Measurements from ENCODE around the gene SIRPB1.
"Not testable (repeated sequence)": the region's sequence is repeated elsewhere in the genome, so short reads cannot be mapped to it uniquely, and the experiment has no call there.

SIRPB1 gene

DNA sequence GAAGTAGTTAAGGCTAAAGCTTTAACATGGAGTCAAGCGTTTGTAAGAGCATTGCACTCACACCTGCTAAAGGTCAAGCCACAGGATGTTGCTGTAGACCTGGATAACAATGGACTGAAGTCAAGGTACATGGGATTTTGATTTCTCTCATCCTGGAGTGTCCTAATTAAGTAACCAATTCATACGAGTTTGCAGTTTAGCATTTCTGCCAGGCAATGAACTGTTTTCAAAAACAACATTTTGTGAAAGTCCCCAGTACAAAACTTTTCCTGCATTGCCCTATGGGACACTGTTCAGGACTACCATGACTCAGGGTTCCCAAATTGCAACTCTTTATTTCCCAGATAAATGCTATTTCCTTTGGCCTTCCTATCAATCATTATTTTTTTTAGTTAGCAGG lies 17.4 kb upstream of the SIRPB1 start:
- DNase-seq (ENCODE audit: extremely low read depth in 1 of 2, low read depth in 1 of 2), result no peak

DNA sequence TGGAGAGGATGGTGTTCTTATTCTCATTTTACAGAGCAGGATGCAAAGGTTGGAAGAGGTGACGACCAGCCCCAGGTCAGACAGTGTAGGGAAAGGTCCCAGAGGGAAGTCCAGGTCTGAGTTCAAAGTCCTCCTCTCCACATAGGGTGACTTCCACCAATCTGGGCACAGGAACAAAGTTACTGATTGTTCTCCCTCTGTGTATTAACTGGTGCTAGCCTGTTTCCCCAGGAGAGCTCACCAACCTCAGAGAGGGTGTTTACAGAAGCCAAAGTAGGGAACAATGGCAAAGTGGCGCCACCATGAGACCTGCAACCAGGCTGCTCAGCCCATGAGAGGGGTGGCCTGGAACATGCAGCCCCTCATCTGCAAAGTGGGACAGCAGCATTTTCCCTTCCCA lies 16.8 kb upstream of the SIRPB1 start:
- no peak for DNase-seq (ENCODE audit: extremely low read depth in 1 of 2, low read depth in 1 of 2)

DNA sequence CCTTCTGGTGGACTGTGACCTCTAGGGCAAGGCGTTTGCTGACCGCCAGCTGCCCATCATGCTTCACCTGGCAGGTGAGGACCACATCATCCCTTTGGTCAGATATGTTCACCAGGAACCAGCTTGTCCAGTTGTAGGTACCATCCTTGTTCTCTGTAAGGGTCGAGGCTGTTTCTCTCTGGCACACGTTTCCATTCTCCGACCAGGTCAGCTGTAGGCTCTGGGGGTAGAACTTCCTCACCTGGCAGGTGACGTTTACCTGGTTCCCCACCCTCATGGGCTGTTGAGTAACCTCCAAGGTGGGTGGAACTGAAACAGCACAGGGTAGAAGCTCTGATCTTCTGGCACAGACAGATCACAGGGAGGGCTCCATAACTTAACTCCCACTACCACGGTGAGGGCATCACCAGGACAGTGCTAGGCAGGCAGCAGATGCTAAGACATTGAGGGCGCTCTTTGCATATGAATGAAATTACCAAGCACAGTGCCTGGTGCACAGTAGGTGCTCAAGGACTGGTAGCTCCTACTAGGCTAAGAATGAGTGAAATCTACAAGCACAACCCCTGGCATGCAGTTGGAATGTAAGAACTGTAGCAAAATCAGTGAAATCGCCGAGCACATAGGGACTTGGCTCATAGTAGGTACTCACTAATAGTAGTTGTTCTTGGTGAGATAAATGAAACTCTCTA lies 15.6 kb upstream of the SIRPB1 start:
- no peak for DNase-seq (ENCODE audit: extremely low read depth in 1 of 2, low read depth in 1 of 2)

DNA sequence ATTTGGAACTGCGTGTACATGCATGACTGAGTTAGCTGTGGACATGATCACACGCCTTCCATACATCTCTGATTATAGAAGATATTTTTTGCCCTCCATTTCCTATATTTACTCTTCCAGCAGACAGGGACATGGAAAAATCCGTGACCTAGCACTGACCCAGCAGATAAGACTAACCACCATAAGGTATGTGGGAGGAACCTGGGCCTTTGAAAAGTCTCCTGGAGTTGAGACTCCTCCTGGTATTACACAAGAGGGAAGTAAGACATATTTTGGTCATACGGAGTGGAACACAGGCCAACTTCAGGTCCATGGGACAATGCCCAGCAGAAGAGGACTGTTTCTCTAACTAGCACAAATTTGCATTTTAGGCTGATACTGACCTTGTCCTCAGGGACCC lies 13.7 kb upstream of the SIRPB1 start:
- DNase-seq (ENCODE audit: extremely low read depth in 1 of 2, low read depth in 1 of 2), result no peak

GRCh38 chr20:1632178-1632577 lies 12.4 kb upstream of the SIRPB1 start:
- no peak for DNase-seq (ENCODE audit: extremely low read depth in 1 of 2, low read depth in 1 of 2)

DNA sequence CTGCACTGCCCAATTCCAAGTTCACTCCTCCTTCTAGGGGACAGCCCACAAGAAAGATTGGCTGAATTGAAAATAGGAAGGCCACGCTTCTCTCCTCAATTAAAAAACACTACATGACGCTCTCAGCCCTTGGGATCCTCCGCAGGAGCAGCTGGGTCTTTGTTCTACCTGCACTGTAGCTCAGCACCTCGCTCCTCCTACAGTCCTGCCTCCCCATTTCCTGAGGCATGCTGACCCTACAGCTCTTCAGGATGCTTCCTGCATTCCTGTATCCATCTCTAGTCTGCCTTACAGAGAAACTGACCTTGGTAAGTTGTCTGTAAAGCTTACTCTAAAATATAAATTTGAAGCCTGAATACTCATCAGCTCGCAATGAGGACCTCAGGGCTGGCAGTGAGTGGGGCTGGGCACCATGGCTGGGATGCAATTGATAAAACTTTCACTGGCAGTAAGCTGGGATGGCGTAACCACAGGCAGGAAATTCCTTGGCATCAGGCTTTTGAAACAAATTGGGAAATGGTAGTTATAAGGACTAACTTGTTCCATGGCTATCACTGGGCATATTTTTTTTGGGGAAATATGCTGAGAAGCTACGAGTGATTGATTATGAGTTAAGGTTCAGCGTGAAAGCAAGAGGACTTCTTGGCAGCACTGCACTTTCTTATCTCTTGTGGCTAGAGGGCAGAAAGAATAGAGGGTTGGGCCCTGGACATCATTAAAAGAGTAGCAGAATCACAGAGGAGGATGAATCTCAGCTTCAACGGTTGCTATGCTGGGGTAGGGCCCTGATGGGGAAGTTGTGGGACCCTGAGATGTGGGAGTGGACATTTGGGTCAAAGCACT lies 11.7 kb upstream of the SIRPB1 start:
- DNase-seq (ENCODE audit: extremely low read depth in 1 of 2, low read depth in 1 of 2), result no peak

- DNase-seq (ENCODE audit: extremely low read depth in 1 of 2, low read depth in 1 of 2), result no peak
Observed at GRCh38 chr20:1630186-1630585, 10.4 kb upstream of the SIRPB1 start.

GRCh38 chr20:1629321-1629720 lies 9.5 kb upstream of the SIRPB1 start:
- no peak for DNase-seq (ENCODE audit: extremely low read depth in 1 of 2, low read depth in 1 of 2)

- DNase-seq (ENCODE audit: extremely low read depth in 1 of 2, low read depth in 1 of 2), result no peak
Observed at GRCh38 chr20:1628621-1629020, 8.8 kb upstream of the SIRPB1 start.

- no peak for DNase-seq (ENCODE audit: extremely low read depth in 1 of 2, low read depth in 1 of 2)
Observed at GRCh38 chr20:1627200-1627550, 7.4 kb upstream of the SIRPB1 start.

GRCh38 chr20:1626528-1627199 lies 6.9 kb upstream of the SIRPB1 start:
- DNase-seq (ENCODE audit: extremely low read depth in 1 of 2, low read depth in 1 of 2), result no peak

DNA sequence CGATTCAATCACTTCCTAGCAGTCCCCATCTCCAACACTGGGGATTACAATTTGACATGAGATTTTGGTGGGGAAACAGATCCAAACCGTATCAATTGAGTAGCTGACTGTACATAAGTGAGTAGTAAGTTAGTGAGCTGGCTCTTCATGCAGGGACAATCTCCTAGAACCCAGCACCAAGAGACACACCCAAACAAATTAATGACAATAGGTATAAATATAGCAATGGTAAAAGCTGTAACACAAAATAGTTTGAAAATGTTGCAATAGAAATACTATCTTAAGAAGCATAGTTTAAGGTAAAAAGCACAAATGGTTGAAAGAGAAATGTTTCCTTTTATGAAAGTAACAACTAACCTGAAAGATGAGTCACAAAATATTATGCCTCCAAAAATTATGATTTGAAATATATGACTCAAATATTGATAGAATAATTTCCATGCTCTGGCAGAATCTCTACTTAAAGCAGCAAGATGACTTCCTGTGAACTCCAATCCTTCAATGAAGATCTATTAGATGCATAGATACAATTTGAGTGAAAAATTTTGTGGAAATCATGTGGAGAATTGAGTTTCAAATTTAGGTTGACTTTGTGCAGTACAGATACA lies 5.4 kb upstream of the SIRPB1 start:
- DNase-seq (ENCODE audit: extremely low read depth in 1 of 2, low read depth in 1 of 2), result no peak

GRCh38 chr20:1623501-1624205 lies 3.8 kb upstream of the SIRPB1 start:
- no peak for DNase-seq (ENCODE audit: extremely low read depth in 1 of 2, low read depth in 1 of 2)

DNA sequence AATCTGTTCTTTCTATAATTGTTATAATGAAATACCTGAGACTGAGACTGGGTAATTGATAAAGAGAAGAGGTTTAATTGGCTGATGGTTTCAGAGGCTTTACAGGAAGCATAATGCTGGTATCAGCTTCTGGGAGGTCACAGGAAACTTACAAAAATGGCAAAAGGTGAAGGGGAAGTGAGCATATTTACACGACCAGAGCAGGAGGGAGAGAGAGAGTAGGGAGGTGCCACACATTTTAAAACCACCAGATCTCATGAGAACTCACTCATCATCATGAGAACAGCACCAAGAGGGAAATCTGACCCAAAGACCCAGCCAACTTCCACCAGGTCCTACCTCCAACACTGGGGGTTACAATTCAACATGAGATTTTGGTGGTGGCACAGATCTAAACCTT lies 2.6 kb upstream of the SIRPB1 start:
- DNase-seq (ENCODE audit: extremely low read depth in 1 of 2, low read depth in 1 of 2), result no peak

DNA sequence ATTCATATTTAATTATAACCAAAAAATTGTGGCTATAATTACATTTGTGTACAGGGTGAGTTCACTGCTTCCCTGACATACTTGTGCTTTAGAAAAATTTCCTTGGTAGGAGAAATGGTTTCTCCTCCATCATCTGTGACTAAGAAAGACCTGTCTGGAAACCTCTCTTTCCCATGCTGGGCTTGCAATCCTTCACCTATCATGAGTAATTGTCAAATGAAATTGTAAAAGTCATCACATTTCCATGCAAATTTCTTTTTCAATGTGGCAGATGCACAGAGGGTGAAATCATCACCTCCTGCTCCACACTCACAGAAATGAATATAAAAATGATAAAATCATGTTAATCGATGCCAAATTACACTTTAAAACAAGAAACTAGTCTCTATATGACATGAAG lies 1.5 kb upstream of the SIRPB1 start:
- no peak for DNase-seq (ENCODE audit: extremely low read depth in 1 of 2, low read depth in 1 of 2)

- no peak for DNase-seq (ENCODE audit: extremely low read depth in 1 of 2, low read depth in 1 of 2)
Observed at GRCh38 chr20:1618954-1619540, 762 bp downstream of the SIRPB1 start.

DNA sequence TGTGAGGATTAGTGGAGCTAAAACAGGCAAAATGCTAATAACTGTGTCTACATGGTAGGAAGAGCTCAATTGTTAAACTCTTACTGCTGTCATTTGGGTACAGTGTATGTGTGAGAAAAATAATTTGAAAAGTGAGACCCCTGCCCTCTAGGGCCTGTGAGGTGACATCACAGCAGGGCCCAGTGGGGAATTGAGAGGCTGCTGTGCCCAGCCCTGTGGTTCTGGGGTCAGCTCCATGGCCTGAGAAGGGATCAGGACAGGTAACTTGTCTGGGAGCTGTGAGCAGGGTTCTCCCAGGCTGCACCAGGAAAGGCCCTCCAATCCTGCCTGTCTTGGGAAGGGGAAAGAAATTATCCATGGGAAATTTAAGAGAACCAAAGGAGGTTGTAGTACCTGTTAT lies 1.3 kb downstream of the SIRPB1 start:
- no peak for DNase-seq (ENCODE audit: extremely low read depth in 1 of 2, low read depth in 1 of 2)

- DNase-seq (ENCODE audit: extremely low read depth in 1 of 2, low read depth in 1 of 2), result no peak
Observed at GRCh38 chr20:1616858-1617434, 2.9 kb downstream of the SIRPB1 start.

GRCh38 chr20:1610404-1610803 lies 9.4 kb downstream of the SIRPB1 start:
- DNase-seq (ENCODE audit: extremely low read depth in 1 of 2, low read depth in 1 of 2), result not testable (repeated sequence)

- not testable (repeated sequence) for DNase-seq (ENCODE audit: extremely low read depth in 1 of 2, low read depth in 1 of 2)
Observed at GRCh38 chr20:1608678-1609347, 11.0 kb downstream of the SIRPB1 start.
